ENCODE measurements around the gene FRMD4B. TPM values are rescaled to one million over a fixed set of nuclear protein-coding genes. Genes with fewer than 3 reads are reported as not detected.
A peak's percentile ranks its signal among the peaks of the same experiment; 100 is the strongest.

Gene FRMD4B
- total RNA-seq, 1 donor from 2014 or later, result 78.0 TPM

GRCh38 chr3:69352305-69353087, 33.4 kb downstream of the FRMD4B start:
- Mint-ChIP-seq H3K27ac (no peak overlapping the region), H3K9me3 (no peaks in the 10 kb centered on the region), H3K36me3 (ENCODE audit: low read depth) (no peaks in the 10 kb centered on the region), H3K27me3 (ENCODE audit: low read depth) (peaks cover 24% of the 10 kb centered on the region), H3K4me3 (ENCODE audit: low read depth) (peak overlapping the region; percentile 33), H3K4me1 (ENCODE audit: low read depth) (peaks cover 23% of the 10 kb centered on the region)
- DNase-seq (ENCODE audit: low spot score), result no peak
- intact Hi-C loops (cut with micrococcal nuclease), result no loop called here

GRCh38 chr3:69343875-69344274, 42.0 kb downstream of the FRMD4B start:
- no peak for DNase-seq (ENCODE audit: low spot score)
- Mint-ChIP-seq H3K4me1 (ENCODE audit: low read depth) (no peaks in the 10 kb centered on the region), H3K4me3 (ENCODE audit: low read depth) (no peak overlapping the region), H3K36me3 (ENCODE audit: low read depth) (no peaks in the 10 kb centered on the region), H3K9me3 (peaks cover 5% of the 10 kb centered on the region), H3K27ac (no peak overlapping the region), H3K27me3 (ENCODE audit: low read depth) (peaks cover 14% of the 10 kb centered on the region)
- intact Hi-C loops (cut with micrococcal nuclease), result no loop called here

- no peak overlapping the region for H3K4me3 Mint-ChIP-seq (ENCODE audit: low read depth)
- peaks cover 10% of the 10 kb centered on the region for H3K9me3 Mint-ChIP-seq
- H3K27me3 Mint-ChIP-seq (ENCODE audit: low read depth), result peaks cover 4% of the 10 kb centered on the region
- DNase-seq (ENCODE audit: low spot score), result no peak
- peaks cover 3% of the 10 kb centered on the region for H3K36me3 Mint-ChIP-seq (ENCODE audit: low read depth)
- no peak overlapping the region for H3K27ac Mint-ChIP-seq
- no peaks in the 10 kb centered on the region for H3K4me1 Mint-ChIP-seq (ENCODE audit: low read depth)
- intact Hi-C loops (cut with micrococcal nuclease), result no loop called here
These were observed 43.8 kb downstream of the FRMD4B start for GRCh38 chr3:69342074-69342473.

- H3K4me1 Mint-ChIP-seq (ENCODE audit: low read depth), result no peaks in the 10 kb centered on the region
- DNase-seq (ENCODE audit: low spot score), result no peak
- no peak overlapping the region for H3K4me3 Mint-ChIP-seq (ENCODE audit: low read depth)
- no peaks in the 10 kb centered on the region for H3K27me3 Mint-ChIP-seq (ENCODE audit: low read depth)
- peaks cover 8% of the 10 kb centered on the region for H3K36me3 Mint-ChIP-seq (ENCODE audit: low read depth)
- H3K9me3 Mint-ChIP-seq, result peaks cover 16% of the 10 kb centered on the region
- intact Hi-C loops (cut with micrococcal nuclease), result no loop called here
- no peak overlapping the region for H3K27ac Mint-ChIP-seq
These were observed 46.1 kb downstream of the FRMD4B start for GRCh38 chr3:69339760-69340159.

GRCh38 chr3:69338911-69339310, 47.0 kb downstream of the FRMD4B start:
- peaks cover 16% of the 10 kb centered on the region for H3K9me3 Mint-ChIP-seq
- H3K36me3 Mint-ChIP-seq (ENCODE audit: low read depth), result peaks cover 8% of the 10 kb centered on the region
- H3K27me3 Mint-ChIP-seq (ENCODE audit: low read depth), result no peaks in the 10 kb centered on the region
- no peak overlapping the region for H3K4me3 Mint-ChIP-seq (ENCODE audit: low read depth)
- DNase-seq (ENCODE audit: low spot score), result no peak
- intact Hi-C loops (cut with micrococcal nuclease), result no loop called here
- H3K4me1 Mint-ChIP-seq (ENCODE audit: low read depth), result no peaks in the 10 kb centered on the region
- no peak overlapping the region for H3K27ac Mint-ChIP-seq

- Mint-ChIP-seq H3K27me3 (ENCODE audit: low read depth) (no peaks in the 10 kb centered on the region), H3K9me3 (peaks cover 10% of the 10 kb centered on the region), H3K36me3 (ENCODE audit: low read depth) (peaks cover 8% of the 10 kb centered on the region), H3K27ac (no peak overlapping the region), H3K4me3 (ENCODE audit: low read depth) (no peak overlapping the region), H3K4me1 (ENCODE audit: low read depth) (peaks cover 12% of the 10 kb centered on the region)
- intact Hi-C loops (cut with micrococcal nuclease), result no loop called here
- no peak for DNase-seq (ENCODE audit: low spot score)
These were observed 53.0 kb downstream of the FRMD4B start for GRCh38 chr3:69332934-69333333.

GRCh38 chr3:69330891-69331400, 54.9 kb downstream of the FRMD4B start:
- H3K27me3 Mint-ChIP-seq (ENCODE audit: low read depth), result no peaks in the 10 kb centered on the region
- no peak overlapping the region for H3K4me3 Mint-ChIP-seq (ENCODE audit: low read depth)
- H3K27ac Mint-ChIP-seq, result no peak overlapping the region
- no peak for DNase-seq (ENCODE audit: low spot score)
- H3K4me1 Mint-ChIP-seq (ENCODE audit: low read depth), result peaks cover 29% of the 10 kb centered on the region
- intact Hi-C loops (cut with micrococcal nuclease), result no loop called here
- H3K9me3 Mint-ChIP-seq, result peaks cover under 1% of the 10 kb centered on the region
- peaks cover under 1% of the 10 kb centered on the region for H3K36me3 Mint-ChIP-seq (ENCODE audit: low read depth)

GRCh38 chr3:69329892-69330291, 56.0 kb downstream of the FRMD4B start:
- no peaks in the 10 kb centered on the region for H3K9me3 Mint-ChIP-seq
- intact Hi-C loops (cut with micrococcal nuclease), result no loop called here
- no peak for DNase-seq (ENCODE audit: low spot score)
- peaks cover 39% of the 10 kb centered on the region for H3K4me1 Mint-ChIP-seq (ENCODE audit: low read depth)
- no peak overlapping the region for H3K27ac Mint-ChIP-seq
- no peaks in the 10 kb centered on the region for H3K27me3 Mint-ChIP-seq (ENCODE audit: low read depth)
- H3K4me3 Mint-ChIP-seq (ENCODE audit: low read depth), result no peak overlapping the region
- H3K36me3 Mint-ChIP-seq (ENCODE audit: low read depth), result no peaks in the 10 kb centered on the region

- intact Hi-C loops (cut with micrococcal nuclease), result no loop called here
- no peaks in the 10 kb centered on the region for H3K27me3 Mint-ChIP-seq (ENCODE audit: low read depth)
- H3K27ac Mint-ChIP-seq, result peak overlapping the region; percentile 92
- no peak for DNase-seq (ENCODE audit: low spot score)
- peaks cover 49% of the 10 kb centered on the region for H3K4me1 Mint-ChIP-seq (ENCODE audit: low read depth)
- H3K4me3 Mint-ChIP-seq (ENCODE audit: low read depth), result no peak overlapping the region
- no peaks in the 10 kb centered on the region for H3K36me3 Mint-ChIP-seq (ENCODE audit: low read depth)
- H3K9me3 Mint-ChIP-seq, result no peaks in the 10 kb centered on the region
These were observed 57.0 kb downstream of the FRMD4B start for GRCh38 chr3:69328963-69329302.

- H3K4me3 Mint-ChIP-seq (ENCODE audit: low read depth), result no peak overlapping the region
- intact Hi-C loops (cut with micrococcal nuclease), result no loop called here
- no peaks in the 10 kb centered on the region for H3K36me3 Mint-ChIP-seq (ENCODE audit: low read depth)
- DNase-seq (ENCODE audit: low spot score), result no peak
- H3K4me1 Mint-ChIP-seq (ENCODE audit: low read depth), result peaks cover 49% of the 10 kb centered on the region
- peak overlapping the region; percentile 92 for H3K27ac Mint-ChIP-seq
- no peaks in the 10 kb centered on the region for H3K27me3 Mint-ChIP-seq (ENCODE audit: low read depth)
- no peaks in the 10 kb centered on the region for H3K9me3 Mint-ChIP-seq
These were observed 57.6 kb downstream of the FRMD4B start for GRCh38 chr3:69328103-69328962.

GRCh38 chr3:69326855-69327300, 59.0 kb downstream of the FRMD4B start:
- Mint-ChIP-seq H3K36me3 (ENCODE audit: low read depth) (no peaks in the 10 kb centered on the region), H3K27me3 (ENCODE audit: low read depth) (no peaks in the 10 kb centered on the region), H3K4me1 (ENCODE audit: low read depth) (peaks cover 49% of the 10 kb centered on the region), H3K4me3 (ENCODE audit: low read depth) (peak overlapping the region; percentile 41), H3K27ac (peak overlapping the region; percentile 92), H3K9me3 (no peaks in the 10 kb centered on the region)
- intact Hi-C loops (cut with micrococcal nuclease), result loop anchor here (1.0 to 2.0 kb wide), 8 partner anchors 22 to 244 kb away; partner anchors contain the start of gene FRMD4B
- DNase-seq (ENCODE audit: low spot score), result peak; percentile 58

- H3K9me3 Mint-ChIP-seq, result no peaks in the 10 kb centered on the region
- no peak for DNase-seq (ENCODE audit: low spot score)
- no peaks in the 10 kb centered on the region for H3K27me3 Mint-ChIP-seq (ENCODE audit: low read depth)
- H3K4me1 Mint-ChIP-seq (ENCODE audit: low read depth), result peaks cover 52% of the 10 kb centered on the region
- no peak overlapping the region for H3K4me3 Mint-ChIP-seq (ENCODE audit: low read depth)
- no peaks in the 10 kb centered on the region for H3K36me3 Mint-ChIP-seq (ENCODE audit: low read depth)
- intact Hi-C loops (cut with micrococcal nuclease), result no loop called here
- peak overlapping the region; percentile 72 for H3K27ac Mint-ChIP-seq
These were observed 60.7 kb downstream of the FRMD4B start for GRCh38 chr3:69325151-69325550.
